Large intestine (tissue), 3 donors: ENCODE measurements around the gene FOXF2. TPM values are rescaled to one million over a fixed set of nuclear protein-coding genes. Genes with fewer than 3 reads are reported as not detected.
A peak's percentile ranks its signal among the peaks of the same experiment; 100 is the strongest.

Experiments used
- DNase-seq, 2 donors: peaks; one replicate each; pipeline versions ENCODE4 v3.0.0 to v3.0.0-alpha.2; 2013
- H3K27ac ChIP-seq: one replicate; pipeline ENCODE4 v1.5.1; 2013; ENCODE audit warnings: low read length
- H3K27me3 ChIP-seq: 2 replicates; pipeline ENCODE4 v1.6.1; 2013; ENCODE audit warnings: low read length; ENCODE audit not compliant: control insufficient read depth, insufficient read depth
- H3K36me3 ChIP-seq: 2 replicates; pipeline ENCODE4 v1.6.1; 2013; ENCODE audit warnings: low read length; ENCODE audit not compliant: control insufficient read depth, insufficient read depth
- H3K4me1 ChIP-seq: one replicate; pipeline ENCODE4 v1.6.1; 2013; ENCODE audit warnings: low read length; ENCODE audit not compliant: control insufficient read depth, insufficient read depth
- H3K4me3 ChIP-seq: one replicate; pipeline ENCODE4 v1.5.1; 2013; ENCODE audit warnings: low read length
- H3K9me3 ChIP-seq: one replicate; pipeline ENCODE4 v1.6.1; 2013; ENCODE audit warnings: mild to moderate bottlenecking, low read depth, low read length, moderate library complexity; ENCODE audit not compliant: control insufficient read depth
- WGBS: methylation state at CpG from one replicate; pipeline ENCODE4 v1.1.5; 2013; ENCODE audit warnings: low lambda C conversion rate; ENCODE audit not compliant: insufficient coverage; 5-methylcytosine and 5-hydroxymethylcytosine counted together
- polyA plus RNA-seq: library from polyadenylated mRNA; unstranded; fragments of 120-200 nt; gene quantifications from one replicate; pipeline ENCODE4 v1.2.1, GENCODE V29; 2013

FOXF2 gene
- polyA plus RNA-seq, 1 donor: 25.0 TPM

DNA sequence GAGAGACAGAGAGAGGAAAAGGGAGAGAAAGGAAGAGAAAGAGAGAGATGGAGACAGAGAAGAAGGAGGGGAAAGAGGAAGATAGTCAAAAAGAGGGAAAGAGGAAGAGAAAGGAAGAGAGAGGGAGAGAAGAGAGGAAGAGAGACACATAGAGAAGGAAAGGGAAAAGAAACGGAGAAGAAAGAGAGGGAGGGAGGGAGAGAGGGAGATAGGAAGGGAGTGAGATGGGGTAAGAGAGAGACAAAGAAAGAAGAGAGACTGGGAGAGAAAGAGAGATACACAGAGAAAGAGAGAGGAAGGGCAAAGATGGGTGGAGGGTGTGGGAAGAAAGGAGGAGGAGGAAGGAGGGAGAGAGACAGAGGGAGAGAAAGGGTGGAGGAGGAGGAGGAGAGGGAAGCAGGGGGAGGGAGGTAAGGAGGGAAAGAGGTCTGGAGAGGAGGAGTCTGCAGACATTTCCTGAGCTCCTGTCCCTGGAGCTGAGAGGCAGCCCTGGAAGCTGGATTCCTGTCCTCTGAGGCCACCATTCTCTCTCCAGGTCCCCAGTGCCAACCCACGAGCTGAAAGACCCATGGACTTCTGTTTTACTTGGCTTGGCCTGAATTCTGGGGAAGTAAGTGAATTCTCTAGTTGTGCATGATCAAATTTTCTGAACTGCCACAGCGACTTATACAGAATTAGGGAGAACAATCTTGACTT, 9.9 kb downstream of the FOXF2 start:
- 53% methylated on average over 1 of the region's 3 CpGs for WGBS
- H3K4me1 ChIP-seq: no peaks in the 10 kb centered on the region
- H3K27ac ChIP-seq: no peak overlapping the region
- peaks cover 12% of the 10 kb centered on the region for H3K36me3 ChIP-seq
- DNase-seq: no peak
- no peak overlapping the region for H3K4me3 ChIP-seq
- no peaks in the 10 kb centered on the region for H3K9me3 ChIP-seq
- peaks cover 66% of the 10 kb centered on the region for H3K27me3 ChIP-seq

DNA sequence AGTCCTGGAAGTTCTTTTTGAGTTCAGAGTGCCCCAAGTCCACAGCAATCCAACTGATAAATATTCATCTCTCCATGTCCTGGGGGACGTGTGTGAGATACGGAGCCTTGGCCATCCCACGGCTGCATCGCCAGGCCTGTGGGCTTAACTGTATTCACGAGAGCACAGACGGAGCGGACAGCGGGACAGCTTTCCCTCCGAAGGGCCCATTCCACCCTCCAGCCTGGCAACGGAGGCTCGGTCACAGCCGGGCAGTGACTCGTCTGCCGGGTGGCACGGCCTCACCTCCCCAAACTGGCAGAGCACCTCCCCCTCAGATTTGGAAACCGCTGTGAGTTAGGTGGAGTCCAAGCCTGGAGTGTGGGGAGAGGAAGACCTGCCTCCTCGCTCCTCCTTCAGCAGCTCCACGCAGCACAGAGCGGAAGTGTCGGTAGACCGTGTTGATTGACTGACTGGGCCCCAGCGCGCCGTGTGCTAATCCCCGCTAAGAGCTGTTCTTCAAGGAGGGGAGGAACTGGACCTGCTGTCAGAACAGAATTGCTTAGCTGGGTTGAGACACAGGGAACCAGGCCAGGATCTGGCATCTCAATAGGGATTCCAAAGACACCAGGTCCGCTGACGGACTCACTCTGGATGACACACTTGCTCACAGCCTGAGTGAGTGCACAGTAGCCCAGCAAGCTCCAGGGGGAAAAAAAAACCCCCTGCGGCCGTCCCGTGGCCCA, 10.9 kb downstream of the FOXF2 start:
- Histone ChIP-seq H3K4me1 (no peaks in the 10 kb centered on the region), H3K9me3 (no peaks in the 10 kb centered on the region), H3K27me3 (peaks cover 58% of the 10 kb centered on the region), H3K36me3 (peaks cover 6% of the 10 kb centered on the region), H3K4me3 (no peak overlapping the region), H3K27ac (no peak overlapping the region)
- WGBS: no CpG with 5 or more reads among the region's 30 CpGs
- DNase-seq: no peak

DNA sequence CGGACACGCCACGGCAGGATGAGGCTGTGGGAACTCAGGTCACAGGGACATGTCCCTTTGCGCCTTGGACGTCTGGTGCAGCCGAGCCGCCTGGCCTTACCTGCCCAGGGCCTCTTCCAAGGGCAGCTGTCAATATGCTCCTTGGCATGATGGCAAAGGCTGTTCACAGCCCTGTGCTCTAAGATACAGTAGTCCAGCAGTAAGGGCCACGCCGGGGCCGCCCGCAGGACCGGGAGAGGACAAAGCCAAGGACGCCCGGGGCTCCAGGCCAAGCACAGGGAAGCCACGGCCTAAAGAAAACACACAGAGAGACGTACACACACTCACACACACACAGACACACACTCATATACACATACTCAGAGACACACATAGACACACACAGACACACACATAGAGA, 13.0 kb downstream of the FOXF2 start:
- no CpG with 5 or more reads among the region's 16 CpGs for WGBS
- H3K4me1 ChIP-seq: peaks cover 3% of the 10 kb centered on the region
- DNase-seq: no peak
- H3K27ac ChIP-seq: no peak overlapping the region
- H3K36me3 ChIP-seq: no peaks in the 10 kb centered on the region
- H3K27me3 ChIP-seq: peaks cover 42% of the 10 kb centered on the region
- H3K4me3 ChIP-seq: no peak overlapping the region
- H3K9me3 ChIP-seq: no peaks in the 10 kb centered on the region

DNA sequence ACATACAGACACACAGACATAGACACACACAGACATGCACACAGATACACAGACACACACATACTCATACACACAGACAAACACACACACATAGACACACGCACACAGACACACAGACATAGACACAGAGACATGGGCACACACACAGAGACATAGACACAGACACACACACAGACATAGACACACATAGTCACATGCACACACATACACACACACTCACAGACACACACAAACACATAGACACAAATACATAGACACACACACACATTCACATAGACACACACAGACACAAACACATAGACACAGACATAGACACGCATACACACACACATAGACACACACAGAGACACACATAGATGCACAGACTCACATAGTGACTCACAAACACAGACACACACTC, 13.5 kb downstream of the FOXF2 start:
- no peak overlapping the region for H3K27ac ChIP-seq
- no CpG with 5 or more reads among the region's 2 CpGs for WGBS

DNA sequence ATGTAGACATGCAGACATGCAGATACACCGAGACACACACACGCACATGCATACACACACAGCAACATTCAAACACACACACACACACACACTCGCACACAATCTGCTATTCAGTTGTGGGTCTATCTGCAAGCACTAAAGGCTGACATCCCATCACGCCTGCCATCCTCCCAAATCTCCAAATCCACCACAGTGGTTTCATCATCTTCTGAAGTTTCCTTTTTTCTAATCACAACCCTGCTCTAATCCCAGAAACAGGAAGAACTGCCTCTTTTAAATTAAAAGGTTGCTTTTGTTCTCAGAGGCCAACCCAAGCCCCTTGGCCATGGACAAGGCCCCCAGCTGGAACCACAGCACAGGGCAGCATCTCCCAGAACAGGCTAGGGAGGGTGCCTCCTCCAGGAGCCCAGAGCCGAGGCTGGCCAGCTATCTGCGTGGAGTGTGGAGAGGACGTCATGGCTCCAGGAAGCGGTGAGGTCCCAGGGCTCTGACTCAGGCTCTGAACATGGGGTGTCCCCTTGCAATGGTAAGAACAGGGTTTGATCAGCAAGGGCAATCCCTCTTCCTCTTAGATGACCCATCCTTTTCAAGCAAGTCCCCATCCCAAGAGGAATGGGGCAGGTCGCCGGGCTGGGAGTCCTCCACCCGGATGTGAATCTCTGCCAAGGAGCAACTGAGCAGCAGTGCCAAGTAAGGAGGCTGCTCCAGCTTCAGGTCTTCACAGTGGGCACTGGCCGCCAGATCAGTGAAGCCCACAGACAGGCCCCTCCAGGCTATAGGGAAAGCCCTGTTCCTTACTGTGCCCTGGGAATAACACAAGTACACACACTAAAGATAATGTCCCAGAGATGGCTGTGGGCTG, 14.7 kb downstream of the FOXF2 start:
- H3K27me3 ChIP-seq: peaks cover 33% of the 10 kb centered on the region
- DNase-seq: no peak
- no peaks in the 10 kb centered on the region for H3K9me3 ChIP-seq
- no peaks in the 10 kb centered on the region for H3K36me3 ChIP-seq
- H3K4me3 ChIP-seq: no peak overlapping the region
- 67% methylated on average over 1 of the region's 12 CpGs for WGBS
- H3K27ac ChIP-seq: no peak overlapping the region
- peaks cover 3% of the 10 kb centered on the region for H3K4me1 ChIP-seq

More for the DNA sequence above, 13.5 kb downstream of the FOXF2 start:
- Histone ChIP-seq H3K36me3 (no peaks in the 10 kb centered on the region), H3K27me3 (peaks cover 40% of the 10 kb centered on the region), H3K9me3 (no peaks in the 10 kb centered on the region), H3K4me3 (no peak overlapping the region), H3K4me1 (peaks cover 3% of the 10 kb centered on the region)
- no peak for DNase-seq

DNA sequence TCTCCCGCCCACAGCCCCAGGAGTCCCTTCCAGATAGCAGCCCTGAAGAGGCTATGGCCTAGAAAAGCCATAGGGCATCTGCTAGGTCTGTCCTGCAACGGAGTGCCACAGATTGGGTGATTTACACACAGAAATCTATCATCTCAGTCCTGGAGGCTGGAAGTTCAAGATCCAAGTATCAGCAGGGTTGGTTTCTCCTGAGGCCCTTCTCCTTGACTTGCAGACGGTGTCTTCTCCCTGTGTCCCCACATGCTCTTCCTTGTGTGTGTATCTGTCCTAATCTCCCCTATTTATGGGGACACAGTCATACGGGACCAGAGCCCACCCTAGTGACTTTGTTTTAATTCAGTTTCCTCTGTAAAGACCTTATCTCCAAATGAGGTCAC, 15.3 kb downstream of the FOXF2 start:
- H3K4me1 ChIP-seq: peaks cover 3% of the 10 kb centered on the region
- H3K4me3 ChIP-seq: no peak overlapping the region
- no peak overlapping the region for H3K27ac ChIP-seq
- WGBS: 40% methylated on average over 1 of the region's 4 CpGs
- DNase-seq: no peak
- H3K36me3 ChIP-seq: no peaks in the 10 kb centered on the region
- H3K9me3 ChIP-seq: no peaks in the 10 kb centered on the region
- peaks cover 27% of the 10 kb centered on the region for H3K27me3 ChIP-seq

DNA sequence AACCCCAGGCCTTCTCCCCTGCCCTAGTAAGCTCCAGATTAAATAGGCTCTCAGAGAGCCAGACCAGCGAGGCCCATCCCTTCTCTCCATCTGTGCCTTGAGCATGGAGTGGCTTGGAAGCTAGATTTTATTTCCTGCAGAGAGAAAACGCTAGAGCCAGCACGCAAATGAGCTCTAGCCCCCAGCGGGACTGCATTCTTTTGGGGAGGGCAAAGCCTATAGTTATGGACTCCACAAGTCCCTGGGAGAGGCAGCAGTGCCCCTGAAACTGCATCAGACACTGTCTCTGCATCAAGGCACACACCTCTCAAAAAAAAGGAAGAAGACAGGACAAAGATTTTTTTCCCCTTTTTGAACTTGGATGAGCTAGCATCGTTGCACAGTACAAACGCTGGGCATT, 15.8 kb downstream of the FOXF2 start:
- Histone ChIP-seq H3K27me3 (peaks cover 27% of the 10 kb centered on the region), H3K4me3 (no peak overlapping the region), H3K4me1 (peaks cover 3% of the 10 kb centered on the region), H3K9me3 (no peaks in the 10 kb centered on the region), H3K36me3 (no peaks in the 10 kb centered on the region), H3K27ac (no peak overlapping the region)
- WGBS: no CpG with 5 or more reads among the region's 6 CpGs
- DNase-seq: no peak

DNA sequence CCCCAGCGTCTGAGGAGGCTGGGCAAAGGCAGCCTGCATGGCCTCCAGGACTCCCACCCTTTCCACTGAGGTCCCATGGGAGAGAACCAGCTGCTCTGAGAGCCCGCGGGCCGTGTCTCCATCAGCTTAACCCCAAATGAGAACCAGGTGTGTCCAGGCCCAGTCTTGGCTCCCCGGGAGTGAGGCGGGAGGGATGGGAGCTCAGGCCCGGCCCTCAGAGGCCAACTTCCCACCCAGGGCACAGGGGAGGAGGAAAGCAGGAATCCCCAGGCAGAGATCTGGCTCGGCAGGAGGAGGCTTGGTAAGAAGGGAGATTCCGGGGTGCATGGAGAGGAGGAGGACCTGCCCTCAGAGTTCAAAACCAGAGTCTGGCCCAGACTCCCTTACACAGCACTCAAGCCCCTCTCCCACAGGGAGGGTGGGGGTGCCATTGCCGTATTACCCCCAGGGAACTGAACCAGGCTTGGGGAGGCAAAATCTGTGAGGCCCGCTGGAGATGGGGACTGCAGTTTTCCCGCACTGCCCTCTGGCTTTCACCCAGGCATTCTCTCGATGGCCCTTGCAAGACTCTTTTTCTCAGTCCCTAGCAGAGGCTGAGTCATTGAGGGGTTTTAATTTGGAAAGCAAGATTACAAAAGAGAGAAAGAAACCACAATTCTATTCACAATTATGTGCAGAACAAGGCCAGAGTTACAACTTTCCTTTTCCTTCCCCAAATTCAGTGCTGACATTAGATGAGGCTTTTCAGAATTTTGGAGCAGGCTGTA, 17.1 kb downstream of the FOXF2 start:
- peak overlapping the region; percentile 56 for H3K27ac ChIP-seq
- peaks cover 25% of the 10 kb centered on the region for H3K27me3 ChIP-seq
- no peak overlapping the region for H3K4me3 ChIP-seq

DNA sequence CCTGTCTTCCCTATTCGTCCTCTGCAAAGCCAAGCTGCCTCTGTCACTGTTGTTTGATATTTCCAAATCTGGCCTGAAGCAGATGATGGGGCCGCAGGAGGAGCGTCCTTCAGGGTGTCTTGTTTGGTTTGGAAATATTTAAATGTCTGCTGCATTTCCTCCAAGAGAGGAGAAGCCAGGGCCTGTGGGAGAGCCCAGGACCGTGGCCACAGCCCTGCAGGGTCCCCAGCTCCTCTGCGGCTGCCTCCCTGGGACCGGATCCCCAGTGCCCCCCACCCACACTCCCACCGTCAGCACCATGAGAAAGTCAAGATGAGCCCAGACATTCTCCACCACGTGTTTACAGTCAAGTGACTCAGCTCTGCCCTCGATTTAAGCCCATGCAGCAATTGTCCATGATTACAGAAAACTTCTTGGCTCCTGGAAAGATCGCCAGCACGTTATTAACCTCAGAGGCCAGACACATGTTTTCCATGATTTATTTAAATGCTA, 18.2 kb downstream of the FOXF2 start:
- DNase-seq: peak in 1 of 2 donors; percentile 11
- Histone ChIP-seq H3K27me3 (peaks cover 18% of the 10 kb centered on the region), H3K36me3 (no peaks in the 10 kb centered on the region), H3K4me1 (peaks cover 3% of the 10 kb centered on the region), H3K4me3 (no peak overlapping the region), H3K9me3 (no peaks in the 10 kb centered on the region), H3K27ac (peak overlapping the region; percentile 56)
- 80% methylated on average over 2 of the region's 11 CpGs for WGBS

More for the DNA sequence above, 17.1 kb downstream of the FOXF2 start:
- Histone ChIP-seq H3K36me3 (no peaks in the 10 kb centered on the region), H3K4me1 (peaks cover 3% of the 10 kb centered on the region), H3K9me3 (no peaks in the 10 kb centered on the region)
- DNase-seq: no peak
- WGBS: no CpG with 5 or more reads among the region's 13 CpGs
